ENCODE results near the gene SPATA46.
A peak's percentile ranks its signal among the peaks of the same experiment; 100 is the strongest.
"Not testable (repeated sequence)": the region's sequence is repeated elsewhere in the genome, so short reads cannot be mapped to it uniquely, and the experiment has no call there.

Gene SPATA46

GRCh38 chr1:162376691-162377090 lies at the start of gene SPATA46:
Gene SPATA46, minus strand, starts transcription at chr1:162376854. Its CDS starts 64 bp downstream, at chr1:162376790.
- no peak for DNase-seq

GRCh38 chr1:162422662-162423375 lies 46.2 kb upstream of the SPATA46 start:
- DNase-seq, result no peak

GRCh38 chr1:162421258-162422164 lies 44.9 kb upstream of the SPATA46 start:
- DNase-seq, result no peak

GRCh38 chr1:162420120-162420519 lies 43.5 kb upstream of the SPATA46 start:
- DNase-seq, result no peak

- DNase-seq, result not testable (repeated sequence)
Measured at GRCh38 chr1:162419450-162419931, 42.8 kb upstream of the SPATA46 start.

- not testable (repeated sequence) for DNase-seq
Measured at GRCh38 chr1:162418584-162418983, 41.9 kb upstream of the SPATA46 start.

GRCh38 chr1:162417650-162418049 lies 41.0 kb upstream of the SPATA46 start:
- DNase-seq, result no peak

- no peak for DNase-seq
Measured at GRCh38 chr1:162416909-162417308, 40.3 kb upstream of the SPATA46 start.

GRCh38 chr1:162416215-162416614 lies 39.6 kb upstream of the SPATA46 start:
- DNase-seq, result no peak

- DNase-seq, result no peak
Measured at GRCh38 chr1:162412002-162412401, 35.3 kb upstream of the SPATA46 start, which contains the start of gene SH2D1B. Gene SH2D1B, minus strand, starts transcription at chr1:162412136. Its CDS starts 120 bp downstream, at chr1:162412016.

GRCh38 chr1:162407539-162407938 lies 30.9 kb upstream of the SPATA46 start:
- DNase-seq, result no peak

GRCh38 chr1:162406811-162407210 lies 30.2 kb upstream of the SPATA46 start:
- DNase-seq, result no peak

- no peak for DNase-seq
Measured at GRCh38 chr1:162405800-162406199, 29.1 kb upstream of the SPATA46 start.

GRCh38 chr1:162404550-162405160 lies 28.0 kb upstream of the SPATA46 start:
- no peak for DNase-seq

- no peak for DNase-seq
Measured at GRCh38 chr1:162400790-162401355, 24.2 kb upstream of the SPATA46 start.

GRCh38 chr1:162398999-162399580 lies 22.4 kb upstream of the SPATA46 start:
- no peak for DNase-seq

GRCh38 chr1:162397943-162398560 lies 21.4 kb upstream of the SPATA46 start:
- DNase-seq, result no peak

- no peak for DNase-seq
Measured at GRCh38 chr1:162397039-162397448, 20.4 kb upstream of the SPATA46 start.

GRCh38 chr1:162396201-162396906 lies 19.7 kb upstream of the SPATA46 start:
- DNase-seq, result no peak

- peak; percentile 20 for DNase-seq
Measured at GRCh38 chr1:162391790-162392563, 15.3 kb upstream of the SPATA46 start.

All from CD4-positive, alpha-beta T cell treated with Interleukin-17A for 1 hour (primary cell).